Measurements from ENCODE around the gene LSM2. TPM values are rescaled to one million over a fixed set of nuclear protein-coding genes. Genes with fewer than 3 reads are reported as not detected.
"Not testable (repeated sequence)": the region's sequence is repeated elsewhere in the genome, so short reads cannot be mapped to it uniquely, and the experiment has no call there.

LSM2 gene
- total RNA-seq, 4 donors from 2014 or later: 11.8 to 42.9 (median 19.1) TPM

DNA sequence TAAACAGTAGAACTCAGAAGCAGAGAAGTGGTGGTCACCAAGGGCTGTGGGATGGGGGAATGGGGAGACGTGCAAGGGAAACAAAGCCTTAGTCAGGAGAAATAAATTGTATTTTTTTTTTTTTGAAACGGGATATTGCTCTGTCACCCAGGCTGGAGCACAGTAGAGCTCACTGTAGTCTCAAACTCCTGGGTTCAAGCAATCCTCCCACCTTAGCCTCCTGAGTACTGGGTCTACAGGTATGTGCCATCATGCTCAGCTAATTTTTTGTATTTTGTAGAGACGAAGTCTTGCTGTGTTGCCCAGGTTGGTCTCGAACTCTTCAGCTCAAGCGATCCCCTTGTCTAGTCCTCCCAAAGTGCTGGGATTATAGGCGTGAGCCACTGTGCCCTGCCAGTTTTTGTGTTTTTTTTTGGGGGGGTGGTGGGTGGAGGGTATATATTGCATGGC lies 24.1 kb upstream of the LSM2 start:
- no peak for TF ChIP-seq POLR2A (IDR thresholded peaks at IDR 0.05)
- TF ChIP-seq, protein P1, sequence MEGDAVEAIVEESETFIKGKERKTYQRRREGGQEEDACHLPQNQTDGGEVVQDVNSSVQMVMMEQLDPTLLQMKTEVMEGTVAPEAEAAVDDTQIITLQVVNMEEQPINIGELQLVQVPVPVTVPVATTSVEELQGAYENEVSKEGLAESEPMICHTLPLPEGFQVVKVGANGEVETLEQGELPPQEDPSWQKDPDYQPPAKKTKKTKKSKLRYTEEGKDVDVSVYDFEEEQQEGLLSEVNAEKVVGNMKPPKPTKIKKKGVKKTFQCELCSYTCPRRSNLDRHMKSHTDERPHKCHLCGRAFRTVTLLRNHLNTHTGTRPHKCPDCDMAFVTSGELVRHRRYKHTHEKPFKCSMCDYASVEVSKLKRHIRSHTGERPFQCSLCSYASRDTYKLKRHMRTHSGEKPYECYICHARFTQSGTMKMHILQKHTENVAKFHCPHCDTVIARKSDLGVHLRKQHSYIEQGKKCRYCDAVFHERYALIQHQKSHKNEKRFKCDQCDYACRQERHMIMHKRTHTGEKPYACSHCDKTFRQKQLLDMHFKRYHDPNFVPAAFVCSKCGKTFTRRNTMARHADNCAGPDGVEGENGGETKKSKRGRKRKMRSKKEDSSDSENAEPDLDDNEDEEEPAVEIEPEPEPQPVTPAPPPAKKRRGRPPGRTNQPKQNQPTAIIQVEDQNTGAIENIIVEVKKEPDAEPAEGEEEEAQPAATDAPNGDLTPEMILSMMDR (IDR thresholded peaks at IDR 0.05): no peak
- no peaks in the 10 kb centered on the region for H3K36me3 ChIP-seq
- no peak for DNase-seq
- peak overlapping the region; percentile 78 to 86 (median 79) for H3K27ac ChIP-seq
- peaks cover 0 to 29% (median 9%) of the 10 kb centered on the region in 4 donors for H3K4me1 ChIP-seq
- H3K27me3 ChIP-seq: no peaks in the 10 kb centered on the region
- peak overlapping the region; percentile 44 to 67 (median 54) for H3K4me3 ChIP-seq
- H3K9me3 ChIP-seq: no peaks in the 10 kb centered on the region

DNA sequence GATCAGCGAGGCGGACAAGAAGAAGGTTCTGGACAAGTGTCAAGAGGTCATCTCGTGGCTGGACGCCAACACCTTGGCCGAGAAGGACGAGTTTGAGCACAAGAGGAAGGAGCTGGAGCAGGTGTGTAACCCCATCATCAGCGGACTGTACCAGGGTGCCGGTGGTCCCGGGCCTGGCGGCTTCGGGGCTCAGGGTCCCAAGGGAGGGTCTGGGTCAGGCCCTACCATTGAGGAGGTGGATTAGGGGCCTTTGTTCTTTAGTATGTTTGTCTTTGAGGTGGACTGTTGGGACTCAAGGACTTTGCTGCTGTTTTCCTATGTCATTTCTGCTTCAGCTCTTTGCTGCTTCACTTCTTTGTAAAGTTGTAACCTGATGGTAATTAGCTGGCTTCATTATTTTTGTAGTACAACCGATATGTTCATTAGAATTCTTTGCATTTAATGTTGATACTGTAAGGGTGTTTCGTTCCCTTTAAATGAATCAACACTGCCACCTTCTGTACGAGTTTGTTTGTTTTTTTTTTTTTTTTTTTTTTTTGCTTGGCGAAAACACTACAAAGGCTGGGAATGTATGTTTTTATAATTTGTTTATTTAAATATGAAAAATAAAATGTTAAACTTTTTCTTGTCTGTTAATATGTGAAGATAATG lies 23.0 kb upstream of the LSM2 start:
- Histone ChIP-seq H3K4me3 (peak overlapping the region; percentile 44 to 67 (median 54)), H3K36me3 (no peaks in the 10 kb centered on the region), H3K4me1 (peaks cover 0 to 34% (median 9%) of the 10 kb centered on the region in 4 donors), H3K27ac (peak overlapping the region; percentile 78 to 86 (median 79)), H3K27me3 (no peaks in the 10 kb centered on the region), H3K9me3 (no peaks in the 10 kb centered on the region)
- no peak for DNase-seq
- TF ChIP-seq, protein P1 (IDR thresholded peaks at IDR 0.05): peak; percentile 15 to 65 (median 46)
- TF ChIP-seq POLR2A (IDR thresholded peaks at IDR 0.05): no peak

DNA sequence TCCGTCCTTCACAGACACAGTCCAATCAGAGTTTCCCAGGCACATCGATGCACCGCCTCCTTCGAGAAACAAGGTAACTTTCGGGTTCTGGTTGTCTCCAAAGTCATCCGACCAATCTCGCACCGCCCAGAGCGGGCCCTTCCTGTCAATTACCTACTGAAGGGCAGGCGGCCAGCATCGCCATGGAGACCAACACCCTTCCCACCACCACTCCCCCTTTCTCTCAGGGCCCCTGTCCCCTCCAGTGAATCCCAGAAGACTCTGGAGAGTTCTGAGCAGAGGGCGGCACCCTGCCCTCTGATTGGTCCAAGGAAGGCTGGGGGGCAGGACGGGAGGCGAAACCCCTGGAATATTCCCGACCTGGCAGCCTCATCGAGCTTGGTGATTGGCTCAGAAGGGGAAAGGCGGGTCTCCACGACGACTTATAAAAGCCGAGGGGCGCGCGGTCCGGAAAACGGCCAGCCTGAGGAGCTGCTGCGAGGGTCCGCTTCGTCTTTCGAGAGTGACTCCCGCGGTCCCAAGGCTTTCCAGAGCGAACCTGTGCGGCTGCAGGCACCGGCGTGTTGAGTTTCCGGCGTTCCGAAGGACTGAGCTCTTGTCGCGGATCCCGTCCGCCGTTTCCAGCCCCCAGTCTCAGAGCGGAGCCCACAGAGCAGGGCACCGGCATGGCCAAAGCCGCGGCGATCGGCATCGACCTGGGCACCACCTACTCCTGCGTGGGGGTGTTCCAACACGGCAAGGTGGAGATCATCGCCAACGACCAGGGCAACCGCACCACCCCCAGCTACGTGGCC lies 20.7 kb upstream of the LSM2 start, which contains the start of gene HSPA1B:
Gene HSPA1B, plus strand, starts transcription at position 453 of the 794 bp plus-strand sequence. Its CDS starts 213 bp downstream, at position 666.
- H3K4me1 ChIP-seq: peaks cover 0 to 49% (median 5%) of the 10 kb centered on the region in 4 donors
- TF ChIP-seq, protein P1 (IDR thresholded peaks at IDR 0.05): peak in 1 of 6 experiments; percentile 12
- peak; percentile 100 for TF ChIP-seq POLR2A (IDR thresholded peaks at IDR 0.05)
- DNase-seq: peak; percentile 97 to 99 (median 97)
- H3K27ac ChIP-seq: peak within 1 kb of the TSS; percentile 88 to 93 (median 92)
- no peaks in the 10 kb centered on the region for H3K9me3 ChIP-seq
- peak within 1 kb of the TSS; percentile 51 to 80 (median 68) for H3K4me3 ChIP-seq
- H3K36me3 ChIP-seq: no peaks in the 10 kb centered on the region
- no peaks in the 10 kb centered on the region for H3K27me3 ChIP-seq

DNA sequence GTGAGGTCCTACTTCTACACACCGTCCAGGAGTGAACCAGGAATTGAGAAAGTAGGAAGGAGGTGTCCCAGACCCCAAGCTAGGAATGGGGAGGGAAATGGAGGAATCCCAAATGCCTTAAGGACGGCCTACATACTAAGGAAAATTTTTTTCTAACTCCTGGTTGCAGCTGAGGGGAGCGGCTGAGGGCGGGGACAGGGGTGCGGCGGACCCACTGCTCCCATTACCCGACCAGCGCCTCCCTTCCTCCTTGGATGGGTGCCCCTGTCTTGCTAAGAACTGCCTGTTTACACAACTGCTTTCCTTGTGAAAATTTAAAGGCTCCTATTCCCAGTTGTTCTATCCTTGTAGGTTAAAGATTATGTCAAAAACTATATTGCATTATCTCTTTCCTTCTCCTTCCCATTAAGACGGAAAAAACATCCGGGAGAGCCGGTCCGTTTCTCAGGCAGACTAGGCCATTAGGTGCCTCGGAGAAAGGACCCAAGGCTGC lies 20.1 kb upstream of the LSM2 start:
- H3K9me3 ChIP-seq: no peaks in the 10 kb centered on the region
- TF ChIP-seq, protein P1 (IDR thresholded peaks at IDR 0.05): no peak
- TF ChIP-seq POLR2A (IDR thresholded peaks at IDR 0.05): peak; percentile 30 to 65
- DNase-seq: peak; percentile 69 to 92 (median 87)
- H3K27ac ChIP-seq: peak overlapping the region; percentile 88 to 93 (median 92)
- H3K4me1 ChIP-seq: peaks cover 0 to 48% (median 5%) of the 10 kb centered on the region in 4 donors
- peak overlapping the region; percentile 51 to 80 (median 68) for H3K4me3 ChIP-seq
- H3K27me3 ChIP-seq: no peaks in the 10 kb centered on the region
- H3K36me3 ChIP-seq: no peaks in the 10 kb centered on the region

DNA sequence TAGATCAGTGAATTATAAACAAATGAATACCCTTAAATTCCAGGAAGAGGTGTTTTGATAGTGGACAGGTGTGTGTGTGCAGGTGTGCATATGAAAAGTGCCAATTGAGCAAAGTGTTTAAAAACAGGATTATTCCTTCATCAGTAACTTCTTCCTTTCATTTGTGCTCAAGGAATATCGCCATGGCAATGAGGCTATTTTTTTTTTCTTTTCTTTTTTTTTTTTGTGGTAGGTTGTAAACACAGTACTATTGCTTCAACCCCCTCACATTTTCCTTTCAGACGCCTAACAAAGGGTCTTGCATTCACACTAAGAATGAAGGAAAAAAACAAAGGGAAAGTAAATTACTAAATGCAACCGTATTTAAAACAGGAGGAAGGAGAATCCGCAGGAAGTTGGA lies 18.8 kb upstream of the LSM2 start:
- DNase-seq: no peak

DNA sequence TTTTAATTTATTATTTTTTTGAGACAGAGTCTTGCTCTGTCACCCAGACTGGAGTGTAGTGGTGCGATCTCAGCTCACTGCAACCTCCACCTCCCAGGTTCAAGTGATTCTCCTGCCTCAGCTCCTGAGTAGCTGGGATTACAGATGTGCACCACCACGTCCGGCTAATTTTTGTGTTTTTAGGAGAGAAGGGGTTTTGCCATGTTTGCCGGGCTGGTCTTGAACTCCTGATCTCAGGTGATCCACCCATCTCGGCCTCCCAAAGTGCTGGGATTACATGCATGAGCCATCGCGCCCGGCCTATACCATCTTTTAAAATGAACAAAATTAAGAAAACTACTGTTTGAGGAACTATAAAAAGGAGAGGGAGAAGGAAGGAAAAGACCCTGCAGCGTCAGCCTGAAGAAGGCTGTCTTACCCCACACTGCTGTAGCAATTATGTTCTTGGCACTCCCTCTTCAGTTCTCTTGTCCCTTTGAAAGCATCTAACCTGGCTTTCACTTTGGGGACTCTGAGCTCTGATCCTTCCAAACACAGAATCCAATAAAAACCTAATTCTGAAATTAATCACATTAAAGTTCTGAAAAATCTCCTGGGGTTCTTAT lies 16.9 kb upstream of the LSM2 start:
- peak overlapping the region; percentile 2 to 96 (median 66) for H3K27ac ChIP-seq
- H3K4me1 ChIP-seq: peaks cover 0 to 60% (median 7%) of the 10 kb centered on the region in 4 donors
- not testable (repeated sequence) for DNase-seq, H3K4me3 ChIP-seq, H3K36me3 ChIP-seq, H3K27me3 ChIP-seq, H3K9me3 ChIP-seq

More for the DNA sequence above, 18.8 kb upstream of the LSM2 start:
- no peaks in the 10 kb centered on the region for H3K9me3 ChIP-seq
- H3K4me3 ChIP-seq: no peak overlapping the region
- H3K27me3 ChIP-seq: no peaks in the 10 kb centered on the region
- H3K27ac ChIP-seq: peak overlapping the region; percentile 88 to 93 (median 92)
- H3K36me3 ChIP-seq: no peaks in the 10 kb centered on the region
- TF ChIP-seq, protein P1 (IDR thresholded peaks at IDR 0.05): no peak
- no peak for TF ChIP-seq POLR2A (IDR thresholded peaks at IDR 0.05)
- H3K4me1 ChIP-seq: peaks cover 0 to 44% (median 5%) of the 10 kb centered on the region in 4 donors
